H1 (cell line): ENCODE data around the gene DUSP12. TPM values are rescaled to one million over a fixed set of nuclear protein-coding genes. Genes with fewer than 3 reads are reported as not detected.

Source experiments
- CTCF ChIA-PET: fragments of 300-600 bp; sonication (Branson Sonifier 250); formaldehyde crosslinking; loops from one replicate; lab custom pipeline; 2021; ENCODE audit not compliant: partially characterized antibody; lab: Charles Lee
- POLR2A ChIA-PET: fragments of 300-600 bp; sonication (Branson Sonifier 250); formaldehyde crosslinking; loops from one replicate; lab custom pipeline; 2021; ENCODE audit warnings: inconsistent platforms; ENCODE audit not compliant: partially characterized antibody; lab: Charles Lee
- DNase-seq, 2 experiments: peaks; one replicate each; pipeline versions ENCODE4 v3.0.0 to v3.0.0-alpha.2; 2010 to 2022; ENCODE audit warnings: low spot score in 2 of 2, low read depth in 1 of 2, mixed read lengths in 1 of 2
- FAIRE-seq: peaks from 2 replicates; lab custom pipeline; 2011; peaks lifted over from hg19 to GRCh38; lab: Jason Lieb, UNC
- H2AFZ ChIP-seq: 2 replicates; pipeline ENCODE4 v1.8.1; 2012; ENCODE audit warnings: low read length, inconsistent platforms
- H2AK5ac ChIP-seq: 2 replicates; pipeline ENCODE4 v1.6.1; 2013; ENCODE audit warnings: low read depth, low read length
- H2BK120ac ChIP-seq: replicated peaks from 2 replicates; pipeline ENCODE3; 2013; ENCODE audit warnings: low read depth, low read length, inconsistent platforms
- H2BK12ac ChIP-seq: 2 replicates; pipeline ENCODE4 v1.6.1; 2013; ENCODE audit warnings: low read depth, low read length
- H2BK15ac ChIP-seq: 2 replicates; pipeline ENCODE4 v1.6.1; 2013; ENCODE audit warnings: low read length
- H2BK20ac ChIP-seq: 2 replicates; pipeline ENCODE4 v1.6.1; 2013; ENCODE audit warnings: low read length
- H2BK5ac ChIP-seq: 2 replicates; pipeline ENCODE4 v1.6.1; 2013; ENCODE audit warnings: low read depth, low read length
- H3K14ac ChIP-seq: 2 replicates; pipeline ENCODE4 v1.6.1; 2013; ENCODE audit warnings: inconsistent platforms; ENCODE audit not compliant: insufficient read length
- H3K18ac ChIP-seq: 2 replicates; pipeline ENCODE4 v1.6.1; 2013; ENCODE audit warnings: low read length; ENCODE audit errors: extremely low read depth
- H3K23ac ChIP-seq: 2 replicates; pipeline ENCODE4 v1.6.1; 2013; ENCODE audit warnings: inconsistent platforms; ENCODE audit not compliant: insufficient read length
- H3K23me2 ChIP-seq: 2 replicates; pipeline ENCODE4 v1.6.1; 2013; ENCODE audit warnings: low read depth, low read length
- H3K27ac ChIP-seq: 2 replicates; pipeline ENCODE4 v1.6.1; 2011; ENCODE audit warnings: low read depth, low read length, inconsistent platforms
- H3K27me3 ChIP-seq, 4 experiments: replicated peaks in 1 of 4; 1 replicate in 1 of 4; 2 replicates in 3 of 4; pipeline versions ENCODE4 v1.6.1 to v1.8.1; 2011 to 2013; ENCODE audit warnings: low read length in 3 of 4, mild to moderate bottlenecking in 3 of 4, inconsistent platforms in 2 of 4, mixed read lengths in 2 of 4, moderate library complexity in 1 of 4; ENCODE audit not compliant: control insufficient read depth in 3 of 4, insufficient read depth in 3 of 4; ENCODE audit errors: extremely low read depth in 1 of 4
- H3K36me3 ChIP-seq, 4 experiments: 2 replicates each; pipeline versions ENCODE4 v1.6.1 to v1.8.1; 2011 to 2013; ENCODE audit warnings: mild to moderate bottlenecking in 4 of 4, low read length in 3 of 4, moderate library complexity in 2 of 4, control low read depth in 1 of 4, inconsistent platforms in 1 of 4; ENCODE audit not compliant: insufficient read depth in 4 of 4, control insufficient read depth in 2 of 4
- H3K4ac ChIP-seq: replicated peaks from 2 replicates; pipeline ENCODE3; 2013; ENCODE audit warnings: low read length, low read depth, mixed read lengths, inconsistent platforms; ENCODE audit not compliant: insufficient read length
- H3K4me1 ChIP-seq, 4 experiments: replicated peaks in 1 of 4; 1 replicate in 1 of 4; 2 replicates in 3 of 4; pipeline versions ENCODE4 v1.6.1 to v1.8.1; 2011 to 2013; ENCODE audit warnings: low read length in 3 of 4, inconsistent platforms in 2 of 4, mixed read lengths in 1 of 4; ENCODE audit not compliant: insufficient read depth in 4 of 4, control insufficient read depth in 3 of 4
- H3K4me2 ChIP-seq, 2 experiments: 2 replicates each; pipeline versions ENCODE4 v1.6.1 to v1.8.1; 2011 to 2013; ENCODE audit warnings: low read depth in 2 of 2, low read length in 2 of 2, control low read depth in 1 of 2, inconsistent platforms in 1 of 2, mild to moderate bottlenecking in 1 of 2; ENCODE audit not compliant: insufficient read depth in 1 of 2
- H3K4me3 ChIP-seq, 4 experiments: fragments of 200-600, 300-600 bp in 1 of 4; sonication (generic), shearing (Covaris generic), sonication (Bioruptor Twin) in 1 of 4; 2 replicates each; pipeline versions ENCODE4 v1.5.1 to v1.8.1; 2011 to 2016; ENCODE audit warnings: low read length in 4 of 4, low read depth in 3 of 4, control low read depth in 2 of 4, inconsistent platforms in 2 of 4, mild to moderate bottlenecking in 2 of 4, mixed read lengths in 1 of 4, moderate library complexity in 1 of 4; ENCODE audit not compliant: insufficient read depth in 2 of 4; ENCODE audit errors: extremely low read depth in 1 of 4
- H3K56ac ChIP-seq: replicated peaks from 2 replicates; pipeline ENCODE3; 2013; ENCODE audit warnings: low read depth, mild to moderate bottlenecking, mixed read lengths, low read length, inconsistent platforms; ENCODE audit not compliant: insufficient read length
- H3K79me1 ChIP-seq: 2 replicates; pipeline ENCODE4 v1.6.1; 2013; ENCODE audit warnings: low read depth, low read length, control low read depth
- H3K79me2 ChIP-seq, 2 experiments: 2 replicates each; pipeline versions ENCODE4 v1.6.1 to v1.8.1; 2012 to 2013; ENCODE audit warnings: low read length in 2 of 2, mild to moderate bottlenecking in 2 of 2, inconsistent platforms in 1 of 2; ENCODE audit not compliant: insufficient read depth in 2 of 2, control insufficient read depth in 1 of 2
- H3K9ac ChIP-seq, 4 experiments: replicated peaks in 1 of 4; 1 replicate in 1 of 4; 2 replicates in 3 of 4; pipeline versions ENCODE4 v1.6.1 to v1.8.1; 2011 to 2013; ENCODE audit warnings: low read depth in 3 of 4, low read length in 3 of 4, control low read depth in 2 of 4, mild to moderate bottlenecking in 2 of 4, moderate library complexity in 2 of 4, inconsistent platforms in 1 of 4; ENCODE audit errors: extremely low read depth in 1 of 4
- H3K9me3 ChIP-seq, 2 experiments: 2 replicates each; pipeline versions ENCODE4 v1.6.1 to v1.8.1; 2012 to 2013; ENCODE audit warnings: mild to moderate bottlenecking in 2 of 2, moderate library complexity in 2 of 2, control low read depth in 1 of 2, inconsistent platforms in 1 of 2, low read depth in 1 of 2, low read length in 1 of 2, mixed read lengths in 1 of 2; ENCODE audit not compliant: insufficient read depth in 2 of 2
- H4K20me1 ChIP-seq, 2 experiments: replicated peaks in 1 of 2; 2 replicates each; pipeline versions ENCODE3 to v1.8.1; 2011 to 2013; ENCODE audit warnings: inconsistent platforms in 2 of 2, low read length in 2 of 2, mild to moderate bottlenecking in 1 of 2; ENCODE audit not compliant: insufficient read depth in 2 of 2, control insufficient read depth in 1 of 2
- H4K5ac ChIP-seq: 2 replicates; pipeline ENCODE4 v1.6.1; 2013; ENCODE audit warnings: low read length, low read depth, mixed read lengths, inconsistent platforms; ENCODE audit not compliant: insufficient read length
- H4K8ac ChIP-seq: 2 replicates; pipeline ENCODE4 v1.8.0; 2013; ENCODE audit warnings: mild to moderate bottlenecking, moderate library complexity, low read length, inconsistent platforms; ENCODE audit not compliant: insufficient read depth; ENCODE audit errors: extremely low read depth
- H4K91ac ChIP-seq: replicated peaks from 2 replicates; pipeline ENCODE3; 2013; ENCODE audit warnings: low read length, mixed read lengths, inconsistent platforms; ENCODE audit not compliant: insufficient read length
- BACH1 ChIP-seq: IDR thresholded peaks from 2 replicates; pipeline ENCODE4 v1.6.1; 2012; ENCODE audit warnings: low read length, improper control_type of control experiment
- BRCA1 ChIP-seq: IDR thresholded peaks from 2 replicates; pipeline ENCODE4 v1.6.1; 2012; ENCODE audit warnings: low read depth, low read length, improper control_type of control experiment
- CBX5 ChIP-seq: fragments of 300-800, 300-1000 bp; sonication (generic); IDR thresholded peaks from 2 replicates; pipeline ENCODE4 v1.7.1; 2016; ENCODE audit warnings: antibody characterized with exemption, low read length, low read depth
- EZH2 ChIP-seq: fragments of 200-600 bp; sonication (generic); IDR thresholded peaks from 2 replicates; pipeline ENCODE4 v1.7.1; 2012; ENCODE audit warnings: low read depth, mild to moderate bottlenecking, moderate library complexity, low read length, inconsistent platforms; ENCODE audit not compliant: severe bottlenecking
- KDM5A ChIP-seq: fragments of 200-600 bp; IDR thresholded peaks from 2 replicates; pipeline ENCODE4 v1.7.1; 2012; ENCODE audit warnings: mild to moderate bottlenecking, low read length, inconsistent platforms, mixed read lengths
- POLR2A ChIP-seq, 2 experiments: IDR thresholded peaks; 1 replicate in 1 of 2; 2 replicates in 1 of 2; pipeline ENCODE4 v1.6.1; 2011; ENCODE audit warnings: low read depth in 2 of 2, low read length in 2 of 2, mild to moderate bottlenecking in 2 of 2; ENCODE audit errors: control extremely low read depth in 1 of 2
- POLR2AphosphoS5 ChIP-seq: IDR thresholded peaks from 2 replicates; pipeline ENCODE4 v1.6.1; 2011; ENCODE audit warnings: low read depth, low read length
- POU5F1 ChIP-seq: IDR thresholded peaks from 2 replicates; pipeline ENCODE4 v1.6.1; 2011; ENCODE audit warnings: low read depth, mild to moderate bottlenecking, low read length, moderate library complexity
- SAP30 ChIP-seq: fragments of 300-600 bp; sonication (generic); IDR thresholded peaks from 2 replicates; pipeline ENCODE4 v1.7.1; 2012; ENCODE audit warnings: low read length, moderate library complexity, mild to moderate bottlenecking, inconsistent platforms; ENCODE audit not compliant: insufficient read depth, insufficient replicate concordance
- SIN3A ChIP-seq, 2 experiments: IDR thresholded peaks in 1 of 2; conservative IDR thresholded peaks in 1 of 2; 2 replicates each; pipeline ENCODE4 v1.6.1; 2011 to 2012; ENCODE audit warnings: low read length in 2 of 2, improper control_type of control experiment in 1 of 2, low read depth in 1 of 2, mild to moderate bottlenecking in 1 of 2
- SIX5 ChIP-seq: IDR thresholded peaks from 2 replicates; pipeline ENCODE4 v1.6.1; 2011; ENCODE audit warnings: mild to moderate bottlenecking, low read depth, low read length
- SP1 ChIP-seq: IDR thresholded peaks from 2 replicates; pipeline ENCODE4 v1.6.1; 2011; ENCODE audit warnings: low read depth, low read length
- SP2 ChIP-seq: IDR thresholded peaks from 2 replicates; pipeline ENCODE4 v1.6.1; 2012; ENCODE audit warnings: mild to moderate bottlenecking, low read length, inconsistent platforms
- WGBS, 2 experiments: shearing (Covaris generic) in 1 of 2; methylation state at CpG; one replicate each; pipeline versions ENCODE4 v1.1.6 to v1.1.7; 2013 to 2015; ENCODE audit warnings: low lambda C conversion rate in 2 of 2, mixed read lengths in 2 of 2, inconsistent platforms in 1 of 2, low coverage in 1 of 2, missing lambda C conversion rate in 1 of 2; ENCODE audit not compliant: insufficient replicate concordance in 2 of 2, insufficient coverage in 1 of 2, insufficient read length in 1 of 2; ENCODE audit errors: extremely low coverage in 1 of 2, missing lambda C conversion rate in 1 of 2; 5-methylcytosine and 5-hydroxymethylcytosine counted together
- polyA plus RNA-seq, 7 experiments: library from polyadenylated mRNA; depleted of rRNA in 3 of 7; stranded (reverse) in 5 of 7; unstranded in 2 of 7; fragments of >200 nt in 5 of 7; fragments of 200-250 nt in 2 of 7; gene quantifications; 1 replicate in 5 of 7; 2 replicates in 1 of 7; 4 replicates in 1 of 7; pipeline versions ENCODE4 v1.2.1 to v1.2.3, GENCODE V29; 2011 to 2013; ENCODE audit warnings: missing spikeins in 2 of 7, mixed read lengths in 2 of 7
- total RNA-seq: library from RNA; stranded (reverse); fragmentation: NEBNext Ultra II Directional; extraction: Animal tissue kit (Norgen Biotek cat#: 25700); gene quantifications from 2 replicates; pipeline ENCODE4 v1.2.1, GENCODE V29; 2021

The DUSP12 gene
- total and polyA plus RNA-seq, 2 of the 8 experiments (the other 6 are each of a cell fraction or from before 2014, with no cell fraction given) = 27.6 to 33.9 TPM

- H4K91ac ChIP-seq = peak overlapping the region; percentile 66
- H3K79me2 ChIP-seq = no peaks in the 10 kb centered on the region
- peak overlapping the region; percentile 99 for H3K18ac ChIP-seq
- no peak overlapping the region for H2AK5ac ChIP-seq
- H3K4me3 ChIP-seq = peak overlapping the region; percentile 78 to 86 (median 85)
- H2BK12ac ChIP-seq = 0 out of 2 replicates have a peak overlapping the region, but pooled peaks have one; percentile 22
- peak overlapping the region; percentile 45; the same call in 1 of the 2 replicates for H3K27ac ChIP-seq
- peaks cover 12% of the 10 kb centered on the region for H3K23me2 ChIP-seq
- H3K4me1 ChIP-seq = peaks cover 2 to 8% (median 4%) of the 10 kb centered on the region in 4 experiments
- H3K36me3 ChIP-seq = no peaks in the 10 kb centered on the region
- H3K9ac ChIP-seq = peak overlapping the region in 3 of 4 experiments; percentile 66 to 73 (median 72); a peak in 6 of 7 replicates
- H3K27me3 ChIP-seq = peaks cover 12 to 25% (median 22%) of the 10 kb centered on the region in 4 experiments
- 3% methylated on average over 38 of the region's 38 CpGs; no CpG with 5 or more reads in 1 of the 2 experiments for WGBS, 2 experiments
- peak overlapping the region; percentile 93 for H4K5ac ChIP-seq
- peak overlapping the region; percentile 27 for H3K56ac ChIP-seq
- H2BK20ac ChIP-seq = no peak overlapping the region
- H4K20me1 ChIP-seq = no peaks in the 10 kb centered on the region
- no peak overlapping the region for H3K14ac ChIP-seq
- H2BK120ac ChIP-seq = peak overlapping the region; percentile 48
- H3K4ac ChIP-seq = no peak overlapping the region
- H2BK5ac ChIP-seq = peak overlapping the region; percentile 60; the same call in 1 of the 2 replicates
- peak overlapping the region; percentile 90; the same call in 1 of the 2 replicates for H2AFZ ChIP-seq
- H3K9me3 ChIP-seq = no peaks in the 10 kb centered on the region
- no peak overlapping the region for H3K23ac ChIP-seq
- FAIRE-seq = no peak
- ChIA-PET POLR2A (interaction anchor here (0.7 to 2.7 kb wide), 8 partner anchors 9 to 343 kb away, joined by 3 to 27 read pairs (median 6); partner anchors contain the start of genes DUSP12 and FCRLA), CTCF (interaction anchor here (0.6 to 4.8 kb wide), 10 partner anchors 11 to 302 kb away, joined by 3 to 52 read pairs (median 4); no protein-coding TSS in a partner anchor)
- peak overlapping the region; percentile 89 to 100 for H3K4me2 ChIP-seq
- no peaks in the 10 kb centered on the region for H3K79me1 ChIP-seq
- DNase-seq = no peak
- H2BK15ac ChIP-seq = no peak overlapping the region
- peak overlapping the region; percentile 91 for H4K8ac ChIP-seq
- TF ChIP-seq BRCA1 (no peak), POU5F1 (no peak), EZH2 (no peak), BACH1 (no peak), SAP30 (no peak), KDM5A (no peak), SP2 (no peak), SIX5 (no peak), SP1 (no peak), SIN3A (conservative IDR thresholded peaks at IDR 0.05 in 1 of 2, IDR thresholded peaks at IDR 0.05 in 1 of 2; ENCODE audit: low read depth in 1 of 2, low read length in 2 of 2) (0 out of 4 replicates have a peak, but pooled peaks of 1 of the 2 experiments have one; percentile 37), POLR2A (IDR thresholded peaks at IDR 0.05; ENCODE audit: control extremely low read depth in 1 of 2, low read depth in 2 of 2, low read length in 2 of 2) (peak in 1 of 2 experiments; percentile 58; a peak in 2 of 3 replicates), CBX5 (no peak), POLR2AphosphoS5 (no peak)
These were observed 22.2 kb upstream of the DUSP12 start for GRCh38 chr1:161727256-161727924.
